ENCODE measurements around the gene EPB41L3.
A peak's percentile ranks its signal among the peaks of the same experiment; 100 is the strongest.

Gene EPB41L3

DNA sequence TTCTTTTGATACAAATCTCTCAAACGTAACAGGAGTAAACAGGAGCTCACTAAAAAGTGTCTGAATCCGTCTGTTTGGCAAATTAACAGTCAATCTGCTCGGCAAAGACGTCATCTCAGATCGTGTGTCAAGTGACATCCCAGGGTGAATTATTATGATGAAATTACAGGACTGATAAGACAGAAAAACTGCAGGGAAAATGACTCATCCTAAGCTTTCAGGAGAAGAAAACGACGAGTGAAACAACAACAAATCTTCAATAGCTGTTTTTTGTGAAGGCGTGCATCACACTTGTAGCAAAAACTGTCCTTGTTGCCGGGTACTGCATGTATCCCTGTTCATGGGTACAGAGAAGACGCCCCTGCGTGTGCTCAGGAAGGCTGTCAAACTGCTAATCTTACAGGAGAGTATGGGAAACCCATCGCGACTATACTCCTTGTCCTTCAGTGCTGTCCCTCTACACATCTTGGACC lies 24.9 kb downstream of the EPB41L3 start (continued):
- TF ChIP-seq ZNF664 (tag by site-specific recombination; IDR thresholded peaks at IDR 0.05), result peak; percentile 97
- TF ChIP-seq, protein P1, sequence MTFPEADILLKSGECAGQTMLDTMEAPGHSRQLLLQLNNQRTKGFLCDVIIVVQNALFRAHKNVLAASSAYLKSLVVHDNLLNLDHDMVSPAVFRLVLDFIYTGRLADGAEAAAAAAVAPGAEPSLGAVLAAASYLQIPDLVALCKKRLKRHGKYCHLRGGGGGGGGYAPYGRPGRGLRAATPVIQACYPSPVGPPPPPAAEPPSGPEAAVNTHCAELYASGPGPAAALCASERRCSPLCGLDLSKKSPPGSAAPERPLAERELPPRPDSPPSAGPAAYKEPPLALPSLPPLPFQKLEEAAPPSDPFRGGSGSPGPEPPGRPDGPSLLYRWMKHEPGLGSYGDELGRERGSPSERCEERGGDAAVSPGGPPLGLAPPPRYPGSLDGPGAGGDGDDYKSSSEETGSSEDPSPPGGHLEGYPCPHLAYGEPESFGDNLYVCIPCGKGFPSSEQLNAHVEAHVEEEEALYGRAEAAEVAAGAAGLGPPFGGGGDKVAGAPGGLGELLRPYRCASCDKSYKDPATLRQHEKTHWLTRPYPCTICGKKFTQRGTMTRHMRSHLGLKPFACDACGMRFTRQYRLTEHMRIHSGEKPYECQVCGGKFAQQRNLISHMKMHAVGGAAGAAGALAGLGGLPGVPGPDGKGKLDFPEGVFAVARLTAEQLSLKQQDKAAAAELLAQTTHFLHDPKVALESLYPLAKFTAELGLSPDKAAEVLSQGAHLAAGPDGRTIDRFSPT (tag by site-specific recombination; IDR thresholded peaks at IDR 0.05), result peak; percentile 72
- TF ChIP-seq, protein P2, sequence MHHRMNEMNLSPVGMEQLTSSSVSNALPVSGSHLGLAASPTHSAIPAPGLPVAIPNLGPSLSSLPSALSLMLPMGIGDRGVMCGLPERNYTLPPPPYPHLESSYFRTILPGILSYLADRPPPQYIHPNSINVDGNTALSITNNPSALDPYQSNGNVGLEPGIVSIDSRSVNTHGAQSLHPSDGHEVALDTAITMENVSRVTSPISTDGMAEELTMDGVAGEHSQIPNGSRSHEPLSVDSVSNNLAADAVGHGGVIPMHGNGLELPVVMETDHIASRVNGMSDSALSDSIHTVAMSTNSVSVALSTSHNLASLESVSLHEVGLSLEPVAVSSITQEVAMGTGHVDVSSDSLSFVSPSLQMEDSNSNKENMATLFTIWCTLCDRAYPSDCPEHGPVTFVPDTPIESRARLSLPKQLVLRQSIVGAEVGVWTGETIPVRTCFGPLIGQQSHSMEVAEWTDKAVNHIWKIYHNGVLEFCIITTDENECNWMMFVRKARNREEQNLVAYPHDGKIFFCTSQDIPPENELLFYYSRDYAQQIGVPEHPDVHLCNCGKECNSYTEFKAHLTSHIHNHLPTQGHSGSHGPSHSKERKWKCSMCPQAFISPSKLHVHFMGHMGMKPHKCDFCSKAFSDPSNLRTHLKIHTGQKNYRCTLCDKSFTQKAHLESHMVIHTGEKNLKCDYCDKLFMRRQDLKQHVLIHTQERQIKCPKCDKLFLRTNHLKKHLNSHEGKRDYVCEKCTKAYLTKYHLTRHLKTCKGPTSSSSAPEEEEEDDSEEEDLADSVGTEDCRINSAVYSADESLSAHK (tag by site-specific recombination; IDR thresholded peaks at IDR 0.05), result peak; percentile 91
- no peak for TF ChIP-seq ZNF704 (tag by site-specific recombination; IDR thresholded peaks at IDR 0.05)
- TF ChIP-seq, protein P3, sequence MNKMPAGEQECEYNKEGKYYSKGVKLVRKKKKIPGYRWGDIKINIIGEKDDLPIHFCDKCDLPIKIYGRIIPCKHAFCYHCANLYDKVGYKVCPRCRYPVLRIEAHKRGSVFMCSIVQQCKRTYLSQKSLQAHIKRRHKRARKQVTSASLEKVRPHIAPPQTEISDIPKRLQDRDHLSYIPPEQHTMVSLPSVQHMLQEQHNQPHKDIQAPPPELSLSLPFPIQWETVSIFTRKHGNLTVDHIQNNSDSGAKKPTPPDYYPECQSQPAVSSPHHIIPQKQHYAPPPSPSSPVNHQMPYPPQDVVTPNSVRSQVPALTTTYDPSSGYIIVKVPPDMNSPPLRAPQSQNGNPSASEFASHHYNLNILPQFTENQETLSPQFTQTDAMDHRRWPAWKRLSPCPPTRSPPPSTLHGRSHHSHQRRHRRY (tag by site-specific recombination; IDR thresholded peaks at IDR 0.05), result no peak
- TF ChIP-seq, protein P4, sequence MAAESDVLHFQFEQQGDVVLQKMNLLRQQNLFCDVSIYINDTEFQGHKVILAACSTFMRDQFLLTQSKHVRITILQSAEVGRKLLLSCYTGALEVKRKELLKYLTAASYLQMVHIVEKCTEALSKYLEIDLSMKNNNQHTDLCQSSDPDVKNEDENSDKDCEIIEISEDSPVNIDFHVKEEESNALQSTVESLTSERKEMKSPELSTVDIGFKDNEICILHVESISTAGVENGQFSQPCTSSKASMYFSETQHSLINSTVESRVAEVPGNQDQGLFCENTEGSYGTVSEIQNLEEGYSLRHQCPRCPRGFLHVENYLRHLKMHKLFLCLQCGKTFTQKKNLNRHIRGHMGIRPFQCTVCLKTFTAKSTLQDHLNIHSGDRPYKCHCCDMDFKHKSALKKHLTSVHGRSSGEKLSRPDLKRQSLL (tag by site-specific recombination; IDR thresholded peaks at IDR 0.05), result no peak
- peak; percentile 96 for TF ChIP-seq SP7 (tag by site-specific recombination; IDR thresholded peaks at IDR 0.05)
- no peak for TF ChIP-seq ZNF19 (tag by site-specific recombination; IDR thresholded peaks at IDR 0.05; ENCODE audit: low read depth)
- peak; percentile 75; the same call in 1 of the 2 replicates for TF ChIP-seq MEIS1 (CRISPR knock-in tag; IDR thresholded peaks at IDR 0.05; ENCODE audit: borderline replicate concordance)
- no peak for TF ChIP-seq BCL11B (tag by site-specific recombination; IDR thresholded peaks at IDR 0.05; ENCODE audit: low read depth)
- TF ChIP-seq, protein P5, sequence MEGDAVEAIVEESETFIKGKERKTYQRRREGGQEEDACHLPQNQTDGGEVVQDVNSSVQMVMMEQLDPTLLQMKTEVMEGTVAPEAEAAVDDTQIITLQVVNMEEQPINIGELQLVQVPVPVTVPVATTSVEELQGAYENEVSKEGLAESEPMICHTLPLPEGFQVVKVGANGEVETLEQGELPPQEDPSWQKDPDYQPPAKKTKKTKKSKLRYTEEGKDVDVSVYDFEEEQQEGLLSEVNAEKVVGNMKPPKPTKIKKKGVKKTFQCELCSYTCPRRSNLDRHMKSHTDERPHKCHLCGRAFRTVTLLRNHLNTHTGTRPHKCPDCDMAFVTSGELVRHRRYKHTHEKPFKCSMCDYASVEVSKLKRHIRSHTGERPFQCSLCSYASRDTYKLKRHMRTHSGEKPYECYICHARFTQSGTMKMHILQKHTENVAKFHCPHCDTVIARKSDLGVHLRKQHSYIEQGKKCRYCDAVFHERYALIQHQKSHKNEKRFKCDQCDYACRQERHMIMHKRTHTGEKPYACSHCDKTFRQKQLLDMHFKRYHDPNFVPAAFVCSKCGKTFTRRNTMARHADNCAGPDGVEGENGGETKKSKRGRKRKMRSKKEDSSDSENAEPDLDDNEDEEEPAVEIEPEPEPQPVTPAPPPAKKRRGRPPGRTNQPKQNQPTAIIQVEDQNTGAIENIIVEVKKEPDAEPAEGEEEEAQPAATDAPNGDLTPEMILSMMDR (tag by site-specific recombination; IDR thresholded peaks at IDR 0.05), result no peak
- no peak for TF ChIP-seq ZNF518A (tag by site-specific recombination; conservative IDR thresholded peaks at IDR 0.05; ENCODE audit: low read depth)
- TF ChIP-seq ZNF274 (IDR thresholded peaks at IDR 0.05; ENCODE audit: low read length), result no peak
- no peak for TF ChIP-seq ZNF274 (tag by site-specific recombination; IDR thresholded peaks at IDR 0.05; ENCODE audit: borderline replicate concordance)
- no peak for TF ChIP-seq ZNF16 (tag by site-specific recombination; IDR thresholded peaks at IDR 0.05; ENCODE audit: low read depth)
- peak; percentile 68 for TF ChIP-seq ZNF501 (tag by site-specific recombination; IDR thresholded peaks at IDR 0.05)
- TF ChIP-seq ZNF221 (tag by site-specific recombination; IDR thresholded peaks at IDR 0.05; ENCODE audit: borderline replicate concordance), result no peak
- TF ChIP-seq PRDM1 (tag by site-specific recombination; IDR thresholded peaks at IDR 0.05), result peak; percentile 88
- TF ChIP-seq ZNF211 (tag by site-specific recombination; IDR thresholded peaks at IDR 0.05; ENCODE audit: low read depth), result no peak
- TF ChIP-seq KLF17 (tag by site-specific recombination; IDR thresholded peaks at IDR 0.05), result peak; percentile 82
- TF ChIP-seq ZNF366 (tag by site-specific recombination; conservative IDR thresholded peaks at IDR 0.05), result peak; percentile 94
- TF ChIP-seq ZNF132 (tag by site-specific recombination; IDR thresholded peaks at IDR 0.05; ENCODE audit: borderline replicate concordance), result no peak
- no peak for TF ChIP-seq ZNF600 (tag by site-specific recombination; IDR thresholded peaks at IDR 0.05)
